Measurements from ENCODE around the gene FAM168B.
"Not testable (repeated sequence)": the region's sequence is repeated elsewhere in the genome, so short reads cannot be mapped to it uniquely, and the experiment has no call there.

The FAM168B gene

DNA sequence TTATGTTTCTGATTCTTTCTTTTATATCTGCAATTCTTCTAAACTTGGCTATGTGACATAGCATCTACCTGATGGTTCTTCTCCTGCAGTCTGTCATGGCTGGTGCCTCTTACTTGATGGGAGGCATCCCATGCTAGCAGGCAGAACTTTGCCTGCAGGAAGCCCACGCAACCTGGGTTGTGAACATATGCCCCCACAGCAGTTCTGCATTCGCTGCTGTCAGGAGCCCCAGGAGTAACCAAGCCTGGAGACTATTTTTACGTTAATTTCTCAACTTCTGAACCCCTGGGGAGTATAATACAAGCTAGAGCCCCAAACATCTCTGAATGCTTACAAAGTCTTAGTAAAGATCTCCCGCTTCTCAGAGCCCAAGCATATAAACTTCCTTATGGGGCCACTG, 12.1 kb downstream of the FAM168B start:
- DNase-seq (ENCODE audit: low read depth): no peak
- TF ChIP-seq, protein P1, sequence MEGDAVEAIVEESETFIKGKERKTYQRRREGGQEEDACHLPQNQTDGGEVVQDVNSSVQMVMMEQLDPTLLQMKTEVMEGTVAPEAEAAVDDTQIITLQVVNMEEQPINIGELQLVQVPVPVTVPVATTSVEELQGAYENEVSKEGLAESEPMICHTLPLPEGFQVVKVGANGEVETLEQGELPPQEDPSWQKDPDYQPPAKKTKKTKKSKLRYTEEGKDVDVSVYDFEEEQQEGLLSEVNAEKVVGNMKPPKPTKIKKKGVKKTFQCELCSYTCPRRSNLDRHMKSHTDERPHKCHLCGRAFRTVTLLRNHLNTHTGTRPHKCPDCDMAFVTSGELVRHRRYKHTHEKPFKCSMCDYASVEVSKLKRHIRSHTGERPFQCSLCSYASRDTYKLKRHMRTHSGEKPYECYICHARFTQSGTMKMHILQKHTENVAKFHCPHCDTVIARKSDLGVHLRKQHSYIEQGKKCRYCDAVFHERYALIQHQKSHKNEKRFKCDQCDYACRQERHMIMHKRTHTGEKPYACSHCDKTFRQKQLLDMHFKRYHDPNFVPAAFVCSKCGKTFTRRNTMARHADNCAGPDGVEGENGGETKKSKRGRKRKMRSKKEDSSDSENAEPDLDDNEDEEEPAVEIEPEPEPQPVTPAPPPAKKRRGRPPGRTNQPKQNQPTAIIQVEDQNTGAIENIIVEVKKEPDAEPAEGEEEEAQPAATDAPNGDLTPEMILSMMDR (IDR thresholded peaks at IDR 0.05; ENCODE audit: low read depth, low read length, missing control alignments): no peak
- H3K4me3 ChIP-seq (ENCODE audit: low read depth, low read length): no peak overlapping the region

DNA sequence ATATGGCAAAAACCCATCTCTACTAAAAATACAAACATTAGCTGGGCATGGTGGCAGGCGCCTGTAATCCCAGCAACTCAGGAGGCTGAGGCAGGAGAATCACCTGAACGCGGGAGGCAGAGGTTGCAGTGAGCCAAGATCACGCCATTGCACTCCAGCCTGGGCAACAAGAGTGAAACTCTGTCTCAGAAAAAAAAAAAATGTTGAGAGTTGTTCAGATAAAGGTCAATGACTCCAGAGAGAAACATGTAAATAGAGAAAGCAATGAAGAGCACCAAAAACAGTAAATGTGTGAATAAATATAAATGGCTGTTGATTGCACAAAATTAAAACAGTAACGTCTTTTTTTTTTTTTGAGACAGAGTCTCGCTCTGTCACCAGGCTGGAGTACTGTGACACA, 13.3 kb downstream of the FAM168B start:
- not testable (repeated sequence) for H3K4me3 ChIP-seq (ENCODE audit: low read depth, low read length); DNase-seq (ENCODE audit: low read depth)

DNA sequence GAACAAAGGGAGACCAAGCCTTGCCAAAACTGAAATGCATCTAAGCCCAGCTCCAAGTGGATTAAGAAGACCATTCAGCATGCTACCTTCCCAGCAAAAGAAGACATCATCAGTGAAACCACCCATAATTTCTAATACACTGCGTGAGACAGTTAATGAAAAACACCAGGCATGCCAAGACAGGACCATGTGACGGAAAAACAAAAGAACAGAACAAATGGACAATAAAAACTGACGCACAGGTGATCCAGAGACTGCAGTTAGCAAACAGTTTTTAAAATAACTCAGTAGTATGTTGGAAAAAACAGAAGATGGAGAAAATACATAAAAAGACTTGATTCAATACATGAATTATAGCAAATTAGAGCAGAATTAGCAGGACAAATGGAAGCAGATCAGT, 15.3 kb downstream of the FAM168B start:
- TF ChIP-seq, protein P1 (IDR thresholded peaks at IDR 0.05; ENCODE audit: low read depth, low read length, missing control alignments): no peak
- H3K4me3 ChIP-seq (ENCODE audit: low read depth, low read length): no peak overlapping the region
- no peak for DNase-seq (ENCODE audit: low read depth)

DNA sequence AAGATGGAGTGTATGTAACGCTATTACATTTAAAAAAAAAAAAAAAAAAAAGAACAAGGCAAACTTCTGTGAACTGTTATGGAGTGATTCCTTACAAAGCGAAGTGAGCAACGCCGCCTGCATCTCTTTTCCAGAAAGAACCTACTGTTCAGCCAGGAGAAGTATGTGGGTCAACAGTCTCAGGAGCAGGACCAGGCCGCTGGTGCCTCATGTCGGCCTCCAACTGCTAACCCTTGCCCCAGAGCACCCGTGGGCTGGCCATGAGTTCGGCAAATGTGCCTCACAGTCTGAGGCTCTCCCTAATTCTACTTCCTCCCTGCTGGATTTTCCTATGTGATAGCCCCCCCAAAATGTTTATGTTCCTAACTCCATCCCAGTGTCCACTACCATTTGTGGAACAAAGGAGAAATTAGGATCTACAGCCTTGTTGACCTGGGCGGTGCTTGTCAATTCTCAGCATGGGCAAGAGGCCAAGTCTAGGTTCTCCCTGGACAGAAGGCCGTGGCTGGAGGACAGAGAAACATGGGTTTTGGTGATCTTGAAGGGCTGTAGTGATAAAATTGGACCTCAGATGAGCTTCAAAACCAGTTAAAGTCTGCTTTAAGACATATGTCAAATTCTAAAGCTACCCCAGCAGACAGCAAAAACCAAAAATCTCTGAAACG, 15.9 kb downstream of the FAM168B start:
- TF ChIP-seq, protein P1 (IDR thresholded peaks at IDR 0.05; ENCODE audit: low read depth, low read length, missing control alignments): no peak

DNA sequence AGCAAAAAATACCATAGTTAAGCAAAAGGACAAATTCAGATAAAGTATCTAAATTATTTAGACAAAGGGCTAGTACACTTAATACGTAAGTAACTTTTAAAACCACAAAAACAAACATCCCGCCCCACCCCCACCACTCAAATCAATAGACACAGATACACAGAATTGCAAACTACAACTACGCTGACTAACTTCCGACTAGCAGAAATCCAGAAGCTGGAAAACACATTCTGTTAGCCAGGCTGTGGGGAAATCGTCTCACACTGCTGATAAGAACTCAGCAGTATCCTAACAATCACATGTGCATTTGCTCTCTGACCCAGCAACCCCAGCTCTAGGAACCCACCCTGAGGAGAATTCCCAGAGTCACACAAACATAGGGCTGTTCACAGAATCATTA, 16.6 kb downstream of the FAM168B start:
- TF ChIP-seq, protein P1 (IDR thresholded peaks at IDR 0.05; ENCODE audit: low read depth, low read length, missing control alignments): no peak
- no peak for DNase-seq (ENCODE audit: low read depth)
- H3K4me3 ChIP-seq (ENCODE audit: low read depth, low read length): no peak overlapping the region

More for the DNA sequence above, 15.9 kb downstream of the FAM168B start:
- no peak overlapping the region for H3K4me3 ChIP-seq (ENCODE audit: low read depth, low read length)
- no peak for DNase-seq (ENCODE audit: low read depth)

DNA sequence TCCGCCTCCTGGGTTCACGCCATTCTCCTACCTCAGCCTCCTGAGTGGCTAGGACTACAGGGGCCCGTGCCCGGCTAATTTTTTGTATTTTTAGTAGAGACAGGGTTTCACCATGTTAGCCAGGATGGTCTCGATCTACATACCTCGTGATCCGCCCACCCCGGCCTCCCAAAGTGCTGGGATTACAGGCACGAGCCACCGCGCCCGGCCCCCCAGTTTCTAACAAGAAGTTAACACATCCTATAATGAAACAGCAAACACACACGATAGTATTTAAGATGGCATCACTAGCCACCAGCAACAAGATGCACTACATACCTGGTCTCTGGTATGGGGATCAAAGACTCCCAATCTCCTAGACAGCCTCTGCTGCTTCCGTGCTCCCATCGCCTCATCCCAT, 17.7 kb downstream of the FAM168B start:
- H3K4me3 ChIP-seq (ENCODE audit: low read depth, low read length): not testable (repeated sequence)

DNA sequence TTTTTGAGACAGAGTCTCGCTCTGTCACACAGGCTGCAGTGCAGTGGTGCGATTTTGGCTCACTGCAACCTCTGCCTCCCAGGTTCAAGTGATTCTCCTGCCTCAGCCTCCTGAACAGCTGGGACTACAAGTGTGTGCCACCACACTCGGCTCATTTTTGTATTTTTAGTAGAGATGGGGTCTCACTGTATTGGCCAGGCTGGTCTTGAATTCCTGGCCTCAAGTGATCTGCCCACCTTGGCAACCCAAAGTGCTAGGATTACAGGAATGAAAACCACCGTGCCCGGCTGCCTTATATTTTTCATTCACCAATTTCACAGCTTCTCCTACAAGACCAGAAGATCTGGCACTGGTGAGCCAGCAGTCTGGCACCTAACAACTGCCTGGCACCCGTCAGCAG, 25.1 kb downstream of the FAM168B start:
- not testable (repeated sequence) for DNase-seq (ENCODE audit: low read depth); H3K4me3 ChIP-seq (ENCODE audit: low read depth, low read length)

More for the DNA sequence above, 17.7 kb downstream of the FAM168B start:
- not testable (repeated sequence) for DNase-seq (ENCODE audit: low read depth)

DNA sequence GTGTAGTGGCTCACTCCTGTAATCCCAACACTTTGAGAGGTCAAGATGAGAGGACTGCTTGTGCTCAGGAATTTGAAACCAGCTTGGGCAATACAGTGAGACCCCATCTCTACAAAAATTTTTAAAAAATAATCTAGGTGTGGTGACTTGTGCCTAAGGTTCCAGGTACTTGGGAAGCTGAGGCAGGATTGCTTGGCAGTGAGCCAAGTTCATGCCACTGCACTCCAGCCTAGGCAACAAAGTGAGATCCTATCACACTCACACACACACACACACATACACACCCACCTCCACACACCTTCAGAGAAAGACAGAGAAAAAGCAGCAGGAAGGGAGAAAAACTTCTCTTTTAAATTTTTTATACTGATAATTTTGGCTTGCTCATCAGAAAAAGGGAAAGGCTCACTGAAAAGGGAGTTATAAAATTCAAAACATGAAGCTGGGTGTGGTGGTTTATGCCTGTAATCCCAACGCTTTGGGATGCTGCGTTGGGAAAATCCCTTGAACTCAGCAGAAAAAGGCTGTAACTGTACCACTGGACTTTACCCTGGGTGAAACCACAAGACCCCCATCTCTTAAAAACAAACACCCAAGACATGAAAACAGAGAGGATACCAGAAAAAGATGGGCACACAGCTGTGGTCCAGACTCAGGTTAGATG, 25.7 kb downstream of the FAM168B start:
- no peak for DNase-seq (ENCODE audit: low read depth)
- H3K4me3 ChIP-seq (ENCODE audit: low read depth, low read length): no peak overlapping the region
- TF ChIP-seq, protein P1 (IDR thresholded peaks at IDR 0.05; ENCODE audit: low read depth, low read length, missing control alignments): no peak
